ENCODE data around the gene TMEM242. TPM values are rescaled to one million over a fixed set of nuclear protein-coding genes. Genes with fewer than 3 reads are reported as not detected.

TMEM242 gene
- total RNA-seq, 2 experiments from 2014 or later: 9.2 to 10.1 TPM

DNA sequence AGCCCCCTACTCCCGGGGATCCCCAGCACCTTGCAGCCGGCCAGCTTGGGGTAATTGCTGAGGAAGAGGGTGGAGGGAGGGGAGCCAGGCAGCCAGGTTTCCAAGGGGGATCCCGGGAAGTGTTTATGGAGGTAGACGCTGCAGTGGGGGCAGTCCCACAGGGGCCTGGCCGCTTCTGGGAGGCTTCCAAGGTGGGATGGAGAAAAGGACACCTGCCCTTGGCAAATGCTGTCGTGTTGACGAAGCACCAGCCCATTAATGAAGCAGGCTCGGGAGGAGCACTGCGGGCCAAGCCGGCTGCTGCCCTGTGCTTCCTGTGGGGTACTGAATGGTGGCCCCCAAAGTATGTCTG, 82.4 kb downstream of the TMEM242 start:
- Mint-ChIP-seq H3K9me3 (peaks cover 3% of the 10 kb centered on the region), H3K4me3 (peak overlapping the region; percentile 14), H3K27me3 (peaks cover 24% of the 10 kb centered on the region), H3K4me1 (peaks cover 16% of the 10 kb centered on the region), H3K36me3 (peaks cover 5% of the 10 kb centered on the region), H3K27ac (no peak overlapping the region)
- ATAC-seq (ENCODE audit: low read depth) (no peak), DNase-seq (no peak)
- POLR2A ChIA-PET: no interaction called here

DNA sequence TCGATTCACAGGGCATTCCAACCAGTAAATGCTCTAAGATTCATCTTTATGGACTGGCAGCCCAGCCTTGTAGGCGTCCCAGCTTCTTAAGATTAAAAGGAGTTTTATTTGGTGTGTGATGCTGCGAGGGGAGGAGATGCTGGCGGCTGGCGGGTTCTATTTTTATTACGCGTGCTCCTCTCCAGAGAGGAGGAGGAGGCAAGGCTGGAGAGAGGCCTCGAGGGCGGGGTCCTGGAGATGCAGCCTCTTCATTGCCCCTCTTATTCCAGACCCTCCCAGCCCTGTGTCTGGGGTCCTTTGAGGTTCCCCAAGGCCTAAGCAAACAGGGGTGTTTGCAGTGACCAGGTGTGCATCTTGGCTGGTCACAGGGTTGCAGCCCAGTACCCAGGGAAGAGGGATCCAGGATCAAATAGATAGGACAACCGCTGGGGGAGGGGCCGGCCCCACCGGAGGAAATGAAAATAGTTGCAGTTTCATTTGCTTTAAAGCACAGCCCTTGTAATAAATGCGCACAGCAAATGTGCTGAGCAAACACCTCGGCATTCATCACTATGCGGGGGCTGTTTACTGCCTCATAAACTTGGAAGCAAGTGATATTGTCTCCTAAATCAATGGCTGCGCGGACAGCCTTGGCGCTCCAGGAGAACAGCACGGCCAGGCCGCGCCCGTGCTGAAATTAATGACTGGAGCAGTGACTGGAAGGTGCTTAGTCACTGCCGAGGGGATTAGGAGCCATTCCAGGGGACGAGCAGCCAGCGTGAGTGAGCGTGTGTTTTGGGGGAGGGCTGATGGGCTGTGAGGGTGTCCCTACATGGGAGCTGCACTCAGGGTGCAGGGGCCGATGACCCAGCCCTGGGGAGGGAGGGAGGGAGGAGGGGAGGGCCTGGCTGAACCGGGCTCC, 83.0 kb downstream of the TMEM242 start:
- Mint-ChIP-seq H3K9me3 (peaks cover 3% of the 10 kb centered on the region), H3K27me3 (peaks cover 29% of the 10 kb centered on the region), H3K4me3 (peak overlapping the region; percentile 78), H3K27ac (peak overlapping the region; percentile 81), H3K4me1 (peaks cover 20% of the 10 kb centered on the region), H3K36me3 (peaks cover 6% of the 10 kb centered on the region)
- ATAC-seq (ENCODE audit: low read depth) (no peak), DNase-seq (no peak)
- POLR2A ChIA-PET: no interaction called here

DNA sequence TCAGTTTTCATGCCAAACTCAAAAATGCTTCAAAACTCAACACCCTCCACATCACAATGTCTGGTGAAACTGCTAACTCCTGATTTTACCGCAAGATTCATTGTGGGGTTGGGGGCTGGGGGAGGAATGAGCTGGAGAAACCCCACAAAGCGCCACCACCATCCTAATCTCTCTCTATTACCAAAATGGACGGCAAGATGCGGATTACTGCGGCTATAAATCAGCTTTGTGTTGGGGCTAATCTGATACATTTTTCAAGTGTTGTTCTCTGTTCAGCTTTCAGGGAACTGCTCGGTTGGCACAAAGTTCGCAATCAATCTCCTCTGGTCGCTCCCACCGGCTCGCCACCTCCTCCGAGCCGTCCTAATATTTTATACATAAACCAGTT, 83.7 kb downstream of the TMEM242 start:
- no peak overlapping the region for H3K4me3 Mint-ChIP-seq
- H3K27ac Mint-ChIP-seq: no peak overlapping the region
- H3K36me3 Mint-ChIP-seq: peaks cover 6% of the 10 kb centered on the region
- H3K9me3 Mint-ChIP-seq: peaks cover 3% of the 10 kb centered on the region
- ATAC-seq (ENCODE audit: low read depth): no peak
- H3K27me3 Mint-ChIP-seq: peaks cover 34% of the 10 kb centered on the region
- peaks cover 24% of the 10 kb centered on the region for H3K4me1 Mint-ChIP-seq
- no peak for DNase-seq
- POLR2A ChIA-PET: no interaction called here

Other genes starting within 250 kb of the TMEM242 start
- 1 to 10 TPM; 5.2 TPM for gene ZDHHC14, start 57.7 kb upstream of the TMEM242 start, total RNA-seq